GM23248 (cell line): ENCODE results near the gene CLN3. TPM values are rescaled to one million over a fixed set of nuclear protein-coding genes. Genes with fewer than 3 reads are reported as not detected.

ENCODE experiments used
- DNase-seq: peaks from one replicate; pipeline ENCODE4 v3.0.0-alpha.2; 2015
- H2AFZ ChIP-seq: fragments of 200-600 bp; sonication (generic); 2 replicates; pipeline ENCODE4 v1.6.1; 2016; ENCODE audit warnings: antibody characterized with exemption
- H3F3A ChIP-seq: fragments of 200-600 bp; sonication (generic); 2 replicates; pipeline ENCODE4 v1.6.1; 2016; ENCODE audit warnings: mild to moderate bottlenecking, antibody characterized with exemption, mixed run types; ENCODE audit not compliant: insufficient read depth
- H3K27ac ChIP-seq: fragments of 200-600 bp; sonication (generic); 2 replicates; pipeline ENCODE4 v1.5.1; 2016; ENCODE audit warnings: mild to moderate bottlenecking
- H3K27me3 ChIP-seq: fragments of 200-600 bp; sonication (generic); replicated peaks from 2 replicates; pipeline ENCODE4 v1.6.1; 2016; ENCODE audit warnings: mild to moderate bottlenecking; ENCODE audit not compliant: insufficient read depth
- H3K36me3 ChIP-seq: fragments of 200-600 bp; sonication (generic); 2 replicates; pipeline ENCODE4 v1.6.1; 2016; ENCODE audit warnings: low read depth, mild to moderate bottlenecking
- H3K4me1 ChIP-seq: fragments of 200-600 bp; sonication (generic); 2 replicates; pipeline ENCODE4 v1.6.1; 2016; ENCODE audit warnings: mild to moderate bottlenecking; ENCODE audit not compliant: insufficient read depth
- H3K4me2 ChIP-seq: fragments of 200-600 bp; sonication (generic); one replicate; pipeline ENCODE4 v1.6.1; 2016; ENCODE audit warnings: mild to moderate bottlenecking; ENCODE audit not compliant: unreplicated experiment
- H3K4me3 ChIP-seq: fragments of 200-600 bp; sonication (generic); 2 replicates; pipeline ENCODE4 v1.5.1; 2016; ENCODE audit warnings: mild to moderate bottlenecking
- H3K79me2 ChIP-seq: fragments of 200-600 bp; sonication (generic); 2 replicates; pipeline ENCODE4 v1.6.1; 2016; ENCODE audit warnings: mild to moderate bottlenecking; ENCODE audit not compliant: insufficient read depth
- H3K9ac ChIP-seq: fragments of 200-600 bp; sonication (generic); 2 replicates; pipeline ENCODE4 v1.6.1; 2016; ENCODE audit warnings: mild to moderate bottlenecking
- H3K9me2 ChIP-seq: fragments of 200-600 bp; sonication (generic); 2 replicates; pipeline ENCODE4 v1.6.1; 2016; ENCODE audit warnings: mixed run types, mild to moderate bottlenecking, moderate library complexity; ENCODE audit not compliant: insufficient read depth
- H3K9me3 ChIP-seq: fragments of 200-600 bp; sonication (generic); one replicate; pipeline ENCODE4 v1.6.1; 2017; ENCODE audit warnings: low read depth
- H4K20me1 ChIP-seq: fragments of 200-600 bp; sonication (generic); 2 replicates; pipeline ENCODE4 v1.6.0; 2016; ENCODE audit not compliant: insufficient read depth
- EZH2 ChIP-seq: fragments of 200-600 bp; sonication (generic); IDR thresholded peaks from 2 replicates; pipeline ENCODE4 v1.6.1; 2018; ENCODE audit warnings: antibody characterized with exemption, mild to moderate bottlenecking; ENCODE audit not compliant: insufficient read depth, poor library complexity, severe bottlenecking
- EZH2phosphoT487 ChIP-seq: fragments of 200-600 bp; sonication (generic); IDR thresholded peaks from 2 replicates; pipeline ENCODE4 v1.6.1; 2018; ENCODE audit warnings: antibody characterized with exemption, moderate library complexity, mild to moderate bottlenecking, low read depth; ENCODE audit not compliant: insufficient read depth
- WGBS, 2 experiments: methylation state at CpG; one replicate each; pipeline ENCODE4 v1.1.6; 2015 to 2017; ENCODE audit warnings: low lambda C conversion rate in 2 of 2, low coverage in 1 of 2; ENCODE audit errors: missing lambda C conversion rate in 2 of 2; 5-methylcytosine and 5-hydroxymethylcytosine counted together
- in situ Hi-C: fragments of 300-500 bp; cut with MboI; formaldehyde crosslinking; loops from 2 replicates; pipeline ENCODE4 v1.15.0; 2020
- polyA plus RNA-seq: library from polyadenylated mRNA; unstranded; fragments of >200 nt; fragmentation: Nextera tagmentation; extraction: Ambion mirVana; gene quantifications from 2 replicates; pipeline ENCODE4 v1.2.1, GENCODE V29; 2016
- total RNA-seq: library from RNA; depleted of rRNA; stranded (reverse); fragments of >200 nt; shearing (Covaris generic); gene quantifications from 2 replicates; pipeline ENCODE4 v1.2.3, GENCODE V29; 2014

CLN3 gene
- total and polyA plus RNA-seq, 2 experiments from 2014 or later, result 15.8 to 21.1 TPM

DNA sequence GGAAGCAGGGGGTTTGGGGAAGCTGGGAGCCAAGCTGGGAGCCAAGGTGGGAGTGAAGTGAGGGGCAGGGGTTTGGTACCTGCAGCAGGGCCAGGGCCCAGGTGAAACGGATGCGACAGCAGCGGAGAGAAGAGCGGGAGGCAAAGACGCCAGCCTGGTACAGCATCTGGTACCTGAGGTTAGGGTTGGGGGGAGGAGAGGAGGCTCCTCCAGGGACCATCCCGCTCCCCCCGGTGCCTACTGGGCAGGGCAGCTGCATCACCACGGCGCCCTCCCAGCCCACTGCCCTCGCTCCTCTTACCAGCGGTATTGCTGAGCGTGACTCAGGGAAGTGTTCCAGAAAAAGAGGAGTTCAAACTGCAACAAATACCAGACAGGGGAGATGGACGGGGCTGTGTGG lies 9.8 kb downstream of the CLN3 start:
- 95 to 97% methylated on average over 10 to 13 of the region's 13 CpGs for WGBS, 2 experiments
- DNase-seq, result no peak
- TF ChIP-seq EZH2 (no peak), EZH2phosphoT487 (no peak)
- no peak overlapping the region for H3K9ac ChIP-seq
- no peak overlapping the region for H3K27ac ChIP-seq
- no peaks in the 10 kb centered on the region for H3K27me3 ChIP-seq
- in situ Hi-C loops, result no loop called here
- no peak overlapping the region for H3K4me2 ChIP-seq
- no peak overlapping the region for H2AFZ ChIP-seq
- H3F3A ChIP-seq, result no peaks in the 10 kb centered on the region
- H3K9me3 ChIP-seq, result no peaks in the 10 kb centered on the region
- H3K36me3 ChIP-seq, result no peaks in the 10 kb centered on the region; the same call in 1 of the 2 replicates
- no peaks in the 10 kb centered on the region for H3K9me2 ChIP-seq
- no peaks in the 10 kb centered on the region for H4K20me1 ChIP-seq
- no peaks in the 10 kb centered on the region for H3K4me1 ChIP-seq
- no peak overlapping the region for H3K4me3 ChIP-seq
- no peaks in the 10 kb centered on the region for H3K79me2 ChIP-seq

DNA sequence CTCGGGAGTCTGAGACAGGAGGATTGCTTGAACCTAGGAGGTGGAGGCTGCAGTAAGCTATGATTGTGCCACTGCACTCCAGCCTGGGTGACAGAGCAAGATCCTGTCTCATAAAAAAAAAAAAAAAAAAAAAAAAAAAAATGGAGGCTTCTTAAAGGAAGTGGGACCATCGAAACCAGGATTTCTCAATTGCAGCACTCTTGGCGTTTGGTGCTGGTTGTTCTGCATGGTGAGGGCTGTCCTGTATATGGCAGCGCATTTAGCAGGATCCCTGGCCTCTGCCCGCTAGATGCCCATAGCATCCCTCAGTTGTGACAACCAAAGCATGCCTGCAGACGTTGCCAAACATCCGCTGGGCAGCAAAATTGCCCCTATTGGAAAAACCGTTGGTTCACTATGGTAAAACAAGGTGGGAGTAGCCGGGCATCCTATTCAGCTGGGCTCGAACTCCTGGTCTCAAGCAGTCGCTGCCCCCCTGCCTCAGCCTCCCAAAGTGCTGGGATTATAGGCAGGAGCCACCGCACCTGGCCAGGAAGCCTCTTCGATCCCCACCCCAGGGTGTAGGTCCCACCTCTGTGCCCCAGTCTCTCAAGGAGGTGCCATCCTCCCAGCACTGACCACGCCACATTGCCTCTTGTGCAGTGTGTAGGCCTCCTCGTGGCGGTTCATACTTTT lies 13.2 kb downstream of the CLN3 start:
- Histone ChIP-seq H3K4me1 (no peaks in the 10 kb centered on the region), H3K9me2 (no peaks in the 10 kb centered on the region), H2AFZ (no peak overlapping the region), H3K9me3 (no peaks in the 10 kb centered on the region), H3K4me2 (no peak overlapping the region), H3K4me3 (no peak overlapping the region), H3F3A (no peaks in the 10 kb centered on the region), H3K79me2 (no peaks in the 10 kb centered on the region), H4K20me1 (no peaks in the 10 kb centered on the region), H3K27ac (no peak overlapping the region), H3K36me3 (no peaks in the 10 kb centered on the region; the same call in 1 of the 2 replicates), H3K27me3 (no peaks in the 10 kb centered on the region), H3K9ac (no peak overlapping the region)
- in situ Hi-C loops, result no loop called here
- no peak for DNase-seq
- 96 to 98% methylated on average over 16 of the region's 16 CpGs for WGBS, 2 experiments
- TF ChIP-seq EZH2 (no peak), EZH2phosphoT487 (no peak)

DNA sequence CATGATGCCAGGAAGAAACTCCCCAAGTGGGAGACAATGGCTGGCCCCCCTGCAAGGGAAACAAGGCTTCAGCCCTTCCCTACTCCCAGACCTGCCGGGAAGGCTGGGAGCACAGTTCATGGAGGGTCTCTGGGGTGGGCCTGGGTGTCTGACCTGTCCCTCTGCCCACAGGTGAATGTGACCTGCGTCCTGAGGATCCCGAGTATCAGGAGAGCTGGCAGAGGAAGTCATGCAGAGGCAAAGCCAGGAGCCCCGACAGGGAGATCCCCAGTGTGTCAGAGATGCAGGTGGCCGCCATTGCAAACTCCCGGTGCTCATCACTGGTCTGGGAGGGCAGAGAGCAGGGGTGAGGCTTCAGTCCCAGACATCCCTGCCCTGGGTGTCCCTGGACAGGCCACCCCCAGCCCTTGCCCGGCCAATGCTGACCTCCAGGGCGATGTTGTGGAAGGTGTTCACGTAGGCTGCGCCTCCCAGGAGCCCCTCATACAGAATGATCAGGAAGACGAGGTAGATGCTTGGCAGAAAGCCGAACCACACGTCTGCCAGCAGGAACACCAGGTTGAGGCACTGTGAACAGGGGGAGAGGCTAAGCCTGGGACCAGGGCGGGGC lies 14.5 kb downstream of the CLN3 start:
- H3K4me2 ChIP-seq, result no peak overlapping the region
- no peaks in the 10 kb centered on the region for H3K9me3 ChIP-seq
- H4K20me1 ChIP-seq, result no peaks in the 10 kb centered on the region
- no peak overlapping the region for H2AFZ ChIP-seq
- H3K4me1 ChIP-seq, result no peaks in the 10 kb centered on the region
- DNase-seq, result no peak
- H3K9me2 ChIP-seq, result no peaks in the 10 kb centered on the region
- H3K27me3 ChIP-seq, result no peaks in the 10 kb centered on the region
- H3F3A ChIP-seq, result no peaks in the 10 kb centered on the region
- no peak overlapping the region for H3K9ac ChIP-seq
- H3K79me2 ChIP-seq, result no peaks in the 10 kb centered on the region
- WGBS, 2 experiments, result 90% methylated on average over 14 of the region's 14 CpGs
- no peak overlapping the region for H3K27ac ChIP-seq
- in situ Hi-C loops, result no loop called here
- no peak overlapping the region for H3K4me3 ChIP-seq
- no peaks in the 10 kb centered on the region; the same call in 1 of the 2 replicates for H3K36me3 ChIP-seq
- TF ChIP-seq EZH2phosphoT487 (no peak), EZH2 (no peak)

DNA sequence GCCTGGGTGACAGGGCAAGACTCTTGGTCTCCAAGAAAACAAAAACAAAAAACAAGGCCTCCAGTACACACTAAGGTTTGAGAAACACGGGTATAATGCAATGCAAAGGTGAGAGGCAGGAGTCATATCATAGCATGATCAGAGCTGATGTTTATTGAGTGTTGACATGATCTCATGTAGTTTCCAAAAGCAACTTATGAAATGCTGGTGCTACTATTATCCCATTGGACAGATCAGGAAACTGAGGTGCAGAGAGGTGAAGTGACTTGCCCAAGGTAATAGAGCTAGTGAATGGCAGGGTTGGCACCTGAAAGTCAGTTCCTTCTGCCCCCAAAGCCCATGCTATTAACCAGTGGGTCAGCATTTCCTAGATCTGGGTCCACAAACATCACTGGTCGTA lies 16.7 kb downstream of the CLN3 start:
- no peaks in the 10 kb centered on the region for H4K20me1 ChIP-seq
- in situ Hi-C loops, result no loop called here
- no peak overlapping the region for H3K27ac ChIP-seq
- H3K9me2 ChIP-seq, result no peaks in the 10 kb centered on the region
- H3K36me3 ChIP-seq, result no peaks in the 10 kb centered on the region
- no peaks in the 10 kb centered on the region for H3K27me3 ChIP-seq
- H3K4me3 ChIP-seq, result no peak overlapping the region
- TF ChIP-seq EZH2phosphoT487, result no peak
- no peak for TF ChIP-seq EZH2
- DNase-seq, result no peak
- H3K9ac ChIP-seq, result no peak overlapping the region
- no peaks in the 10 kb centered on the region for H3K9me3 ChIP-seq
- no peak overlapping the region for H3K4me2 ChIP-seq
- H3F3A ChIP-seq, result no peaks in the 10 kb centered on the region
- H2AFZ ChIP-seq, result no peak overlapping the region
- H3K4me1 ChIP-seq, result no peaks in the 10 kb centered on the region
- no peaks in the 10 kb centered on the region for H3K79me2 ChIP-seq
- 98 to 100% methylated on average over 2 of the region's 2 CpGs for WGBS, 2 experiments
